ENCODE measurements around the gene SYT6. TPM values are rescaled to one million over a fixed set of nuclear protein-coding genes. Genes with fewer than 3 reads are reported as not detected.

SYT6 gene
- total RNA-seq, 2 experiments from 2014 or later = not detected

GRCh38 chr1:114089502-114090138 is 64.0 kb downstream of the SYT6 start:
- POLR2A ChIA-PET = no interaction called here

DNA sequence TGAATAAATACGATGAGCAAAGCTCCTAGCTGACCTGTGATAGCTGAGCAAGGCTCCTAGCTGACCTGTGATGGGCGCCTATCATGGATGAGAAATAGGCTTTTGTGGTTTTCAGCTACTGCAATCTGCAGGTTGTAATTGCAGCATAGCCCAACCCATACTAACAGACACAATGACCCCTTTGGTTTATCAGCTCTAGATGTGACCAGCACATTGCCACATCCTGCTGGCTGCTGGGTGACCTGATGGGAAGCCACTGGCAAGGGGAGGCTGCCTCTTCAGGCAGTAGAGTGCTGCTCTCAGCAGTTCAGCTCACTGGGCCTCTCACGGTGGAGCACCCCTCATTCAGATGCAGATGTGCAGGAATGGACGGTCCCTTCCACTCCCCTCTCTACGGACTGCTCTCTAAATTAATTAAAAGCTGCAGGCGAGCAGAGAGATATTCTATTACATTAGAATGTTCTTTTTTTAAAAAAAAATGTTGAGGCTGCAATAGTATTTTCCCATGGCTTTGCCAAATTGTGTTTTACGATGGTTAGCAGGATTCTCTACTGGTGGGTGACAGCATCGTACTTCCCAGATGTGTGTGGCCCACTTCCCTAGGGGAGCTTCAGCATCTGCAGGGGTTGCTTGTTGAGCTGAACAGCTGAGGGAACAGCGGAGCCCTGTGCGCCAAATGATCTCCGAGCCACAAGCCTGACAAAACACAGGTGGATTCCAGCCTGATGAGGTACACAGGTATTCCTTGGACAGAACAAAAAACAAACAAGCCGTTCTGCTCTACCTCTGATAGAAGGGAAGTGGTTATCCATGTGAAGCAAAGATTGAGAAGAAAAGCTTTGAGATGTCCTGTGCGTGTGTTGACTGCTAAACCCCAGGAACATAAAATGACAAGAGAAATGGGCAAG is 65.0 kb downstream of the SYT6 start:
- Mint-ChIP-seq H3K27ac (no peak overlapping the region), H3K4me1 (no peaks in the 10 kb centered on the region), H3K36me3 (ENCODE audit: low read depth) (no peaks in the 10 kb centered on the region), H3K9me3 (no peaks in the 10 kb centered on the region), H3K4me3 (no peak overlapping the region), H3K27me3 (peaks cover 29% of the 10 kb centered on the region)
- no peak for DNase-seq
- ChIA-PET POLR2A (no interaction called here), CTCF (no interaction called here)

More at GRCh38 chr1:114089502-114090138, 64.0 kb downstream of the SYT6 start:
- Mint-ChIP-seq H3K27me3 (peaks cover 22% of the 10 kb centered on the region), H3K9me3 (no peaks in the 10 kb centered on the region), H3K4me1 (no peaks in the 10 kb centered on the region), H3K36me3 (ENCODE audit: low read depth) (no peaks in the 10 kb centered on the region), H3K27ac (no peak overlapping the region), H3K4me3 (no peak overlapping the region)
- CTCF ChIA-PET = no interaction called here
- no peak for DNase-seq

- Mint-ChIP-seq H3K36me3 (ENCODE audit: low read depth) (no peaks in the 10 kb centered on the region), H3K4me1 (no peaks in the 10 kb centered on the region), H3K27me3 (peaks cover 26% of the 10 kb centered on the region), H3K27ac (no peak overlapping the region), H3K9me3 (no peaks in the 10 kb centered on the region), H3K4me3 (no peak overlapping the region)
- POLR2A ChIA-PET = no interaction called here
- CTCF ChIA-PET = no interaction called here
- no peak for DNase-seq
Measured at GRCh38 chr1:114087495-114087894, 66.2 kb downstream of the SYT6 start.

GRCh38 chr1:114086601-114087368 is 66.9 kb downstream of the SYT6 start:
- Mint-ChIP-seq H3K4me1 (no peaks in the 10 kb centered on the region), H3K27ac (no peak overlapping the region), H3K4me3 (no peak overlapping the region), H3K9me3 (no peaks in the 10 kb centered on the region), H3K36me3 (ENCODE audit: low read depth) (no peaks in the 10 kb centered on the region), H3K27me3 (peaks cover 24% of the 10 kb centered on the region)
- ChIA-PET POLR2A (no interaction called here), CTCF (no interaction called here)
- no peak for DNase-seq

DNA sequence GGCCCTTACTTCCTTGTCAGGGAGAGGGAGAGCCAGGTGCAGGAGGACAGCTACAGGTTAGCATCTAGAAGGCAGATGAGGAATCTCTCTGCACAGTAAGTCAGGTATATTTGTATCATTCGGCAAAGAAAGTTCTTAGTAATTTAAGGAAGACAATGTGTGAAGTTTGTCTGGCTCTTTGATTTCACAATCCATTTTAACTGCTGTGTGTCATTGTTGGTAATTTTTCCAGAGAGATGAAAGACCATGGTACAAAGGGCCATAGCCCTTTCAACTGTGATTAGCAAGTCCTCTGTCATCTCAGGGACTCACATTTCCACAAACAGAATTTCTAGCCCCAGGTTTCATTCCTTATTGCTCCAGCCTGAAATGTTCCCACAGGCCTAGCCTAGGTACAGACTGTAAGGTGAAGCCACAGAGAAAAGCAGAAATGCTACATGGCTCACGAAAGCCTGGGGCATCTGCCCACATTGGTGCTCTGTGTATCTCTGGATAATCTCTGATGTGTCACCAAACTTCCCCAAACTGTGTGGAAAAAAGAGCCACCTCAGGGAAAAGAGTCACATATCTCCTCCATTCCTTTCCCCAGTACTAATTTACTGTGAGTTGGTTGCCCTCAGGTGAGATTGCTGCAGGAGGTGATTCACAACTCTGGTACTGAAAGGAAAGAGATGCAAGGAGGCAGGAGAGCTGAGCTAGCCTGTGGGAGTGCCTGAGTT is 70.6 kb downstream of the SYT6 start:
- H3K9me3 Mint-ChIP-seq = no peaks in the 10 kb centered on the region
- H3K36me3 Mint-ChIP-seq (ENCODE audit: low read depth) = no peaks in the 10 kb centered on the region
- H3K4me3 Mint-ChIP-seq = no peak overlapping the region
- CTCF ChIA-PET = interaction anchor here (0.7 kb wide), 1 partner anchor 200 kb away, joined by 3 read pairs; no protein-coding TSS in a partner anchor
- H3K27me3 Mint-ChIP-seq = peaks cover 15% of the 10 kb centered on the region
- no peak overlapping the region for H3K27ac Mint-ChIP-seq
- peaks cover 1% of the 10 kb centered on the region for H3K4me1 Mint-ChIP-seq
- POLR2A ChIA-PET = no interaction called here
- no peak for DNase-seq

DNA sequence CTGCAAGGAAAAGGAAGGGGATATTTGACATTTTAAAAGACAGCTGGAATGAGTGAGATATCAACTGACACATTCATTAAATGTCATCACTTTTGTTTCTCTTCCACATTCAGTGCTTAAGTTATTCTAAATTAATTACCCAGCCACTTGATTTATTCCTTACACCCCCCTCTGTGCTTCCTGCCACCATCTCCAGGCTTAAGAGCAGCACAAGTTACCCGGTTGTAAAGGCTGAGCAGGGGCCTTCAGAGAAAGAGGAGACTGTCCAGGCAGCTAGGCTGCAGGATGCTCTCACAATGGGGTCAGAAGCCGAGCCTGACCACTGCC is 71.4 kb downstream of the SYT6 start:
- Mint-ChIP-seq H3K4me3 (no peak overlapping the region), H3K27me3 (peaks cover 11% of the 10 kb centered on the region), H3K9me3 (no peaks in the 10 kb centered on the region), H3K36me3 (ENCODE audit: low read depth) (no peaks in the 10 kb centered on the region), H3K4me1 (peaks cover 1% of the 10 kb centered on the region), H3K27ac (no peak overlapping the region)
- no peak for DNase-seq
- ChIA-PET CTCF (no interaction called here), POLR2A (no interaction called here)

DNA sequence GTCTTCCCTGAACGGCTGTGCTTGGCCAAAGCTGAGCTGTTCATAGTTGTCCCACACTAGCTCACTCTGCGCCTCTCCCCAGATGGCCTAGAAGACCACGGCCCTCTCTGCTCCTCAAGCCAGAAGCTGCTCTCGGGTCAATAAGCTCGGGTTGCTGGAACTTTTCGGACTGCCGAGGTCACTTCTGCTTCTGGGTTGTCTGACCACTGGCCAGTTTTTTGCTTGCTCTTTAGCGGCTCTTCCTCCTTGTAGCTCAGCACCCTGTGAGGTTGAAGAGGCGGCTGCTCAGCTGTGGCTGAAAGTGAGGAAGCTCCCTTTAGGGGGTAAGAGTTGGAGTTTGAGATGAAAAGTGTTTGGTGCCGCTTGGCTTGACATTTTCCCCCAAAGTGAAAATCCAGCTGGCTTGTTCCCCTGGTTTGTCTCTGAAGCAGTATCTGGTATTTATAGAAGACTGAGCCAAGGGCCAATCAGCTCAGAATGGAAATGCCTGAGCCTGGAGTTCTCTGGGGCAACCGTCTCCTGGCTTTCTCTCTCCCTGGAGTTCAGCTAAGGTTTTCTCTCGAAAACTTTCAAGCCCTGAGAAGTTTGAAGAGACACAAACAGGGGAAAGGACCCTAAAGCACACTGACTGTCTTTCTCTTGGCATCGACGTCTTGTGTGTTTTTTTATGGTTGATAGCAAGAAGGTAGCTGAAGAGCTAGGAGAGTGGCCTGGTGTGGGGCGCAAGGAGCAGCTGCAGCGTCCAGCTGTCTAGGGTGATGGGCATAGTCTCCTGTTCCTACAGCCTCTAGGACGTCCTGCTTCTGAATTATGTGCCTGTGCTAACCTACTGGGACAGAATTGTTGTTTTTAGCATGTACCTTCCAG is 72.0 kb downstream of the SYT6 start:
- Mint-ChIP-seq H3K36me3 (ENCODE audit: low read depth) (no peaks in the 10 kb centered on the region), H3K27ac (no peak overlapping the region), H3K4me3 (no peak overlapping the region), H3K4me1 (peaks cover 1% of the 10 kb centered on the region), H3K9me3 (no peaks in the 10 kb centered on the region), H3K27me3 (peaks cover 11% of the 10 kb centered on the region)
- ChIA-PET POLR2A (no interaction called here), CTCF (no interaction called here)
- DNase-seq = no peak

- peaks cover 11% of the 10 kb centered on the region for H3K27me3 Mint-ChIP-seq
- H3K9me3 Mint-ChIP-seq = no peaks in the 10 kb centered on the region
- peaks cover 5% of the 10 kb centered on the region for H3K4me1 Mint-ChIP-seq
- ChIA-PET CTCF (interaction anchor here (0.7 kb wide), 1 partner anchor 26 kb away, joined by 3 read pairs; no protein-coding TSS in a partner anchor), POLR2A (no interaction called here)
- H3K36me3 Mint-ChIP-seq (ENCODE audit: low read depth) = no peaks in the 10 kb centered on the region
- no peak overlapping the region for H3K27ac Mint-ChIP-seq
- no peak for DNase-seq
- H3K4me3 Mint-ChIP-seq = no peak overlapping the region
Measured at GRCh38 chr1:114080511-114081436, 72.9 kb downstream of the SYT6 start.

DNA sequence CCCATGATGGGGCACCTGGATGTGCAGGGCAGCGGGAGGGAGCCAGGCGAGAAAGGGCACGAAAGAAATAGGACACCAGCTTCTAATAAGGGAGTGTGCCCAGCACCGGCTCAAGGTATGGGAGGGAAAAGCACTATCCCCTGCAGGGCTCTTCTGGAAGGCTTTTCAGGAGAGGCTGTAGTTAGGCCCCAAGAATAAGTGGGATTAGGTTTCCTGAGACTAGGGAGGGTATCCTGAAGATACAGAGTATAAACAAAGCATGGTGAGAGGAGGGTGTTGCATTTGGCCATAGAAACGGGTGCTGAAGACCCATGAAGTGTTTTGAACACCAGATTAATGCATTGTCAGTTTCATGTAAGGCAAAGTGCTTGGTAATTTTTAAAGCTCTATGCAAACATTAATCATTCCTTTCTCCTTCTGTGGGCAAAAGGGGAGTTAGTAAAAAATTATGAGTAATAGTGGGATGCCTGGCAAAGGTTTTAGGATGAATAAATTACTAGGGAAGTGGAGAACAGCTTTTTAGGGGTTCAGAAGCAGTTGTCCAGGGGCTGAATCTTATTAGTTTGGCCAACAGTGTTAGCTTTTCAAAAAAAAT is 74.0 kb downstream of the SYT6 start:
- CTCF ChIA-PET = interaction anchor here (0.7 kb wide), 1 partner anchor 56 kb away, joined by 4 read pairs; no protein-coding TSS in a partner anchor
- Mint-ChIP-seq H3K4me1 (peaks cover 8% of the 10 kb centered on the region), H3K27me3 (peaks cover 7% of the 10 kb centered on the region), H3K4me3 (no peak overlapping the region), H3K36me3 (ENCODE audit: low read depth) (no peaks in the 10 kb centered on the region), H3K27ac (no peak overlapping the region), H3K9me3 (no peaks in the 10 kb centered on the region)
- DNase-seq = no peak
- POLR2A ChIA-PET = no interaction called here

DNA sequence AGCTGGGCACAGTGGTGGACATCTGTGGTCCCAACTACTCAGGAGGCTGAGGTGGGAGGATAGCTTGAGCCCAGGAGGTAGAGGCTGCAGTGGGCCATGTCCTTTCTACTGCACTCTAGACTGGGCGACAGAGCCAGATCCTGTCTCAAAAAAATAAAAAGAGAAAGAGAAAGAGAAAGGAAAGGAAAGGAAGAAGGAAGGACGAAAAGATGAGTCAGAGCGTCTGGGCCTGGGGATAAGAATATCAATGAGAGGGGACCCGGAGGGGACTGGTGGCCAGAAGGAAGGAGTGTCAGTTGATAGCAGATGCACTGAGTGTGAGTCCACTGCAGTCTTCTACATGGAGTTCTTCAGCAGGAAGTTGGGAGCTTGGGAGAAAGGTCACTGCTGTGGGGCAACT is 75.6 kb downstream of the SYT6 start:
- no peak overlapping the region for H3K4me3 Mint-ChIP-seq
- no peak for DNase-seq
- peaks cover 3% of the 10 kb centered on the region for H3K27me3 Mint-ChIP-seq
- ChIA-PET POLR2A (no interaction called here), CTCF (no interaction called here)
- H3K9me3 Mint-ChIP-seq = peaks cover 4% of the 10 kb centered on the region
- H3K36me3 Mint-ChIP-seq (ENCODE audit: low read depth) = no peaks in the 10 kb centered on the region
- H3K27ac Mint-ChIP-seq = no peak overlapping the region
- H3K4me1 Mint-ChIP-seq = peaks cover 8% of the 10 kb centered on the region

- peaks cover 8% of the 10 kb centered on the region for H3K4me1 Mint-ChIP-seq
- peaks cover 12% of the 10 kb centered on the region for H3K9me3 Mint-ChIP-seq
- ChIA-PET POLR2A (no interaction called here), CTCF (no interaction called here)
- H3K27ac Mint-ChIP-seq = no peak overlapping the region
- no peak for DNase-seq
- H3K4me3 Mint-ChIP-seq = no peak overlapping the region
- H3K36me3 Mint-ChIP-seq (ENCODE audit: low read depth) = no peaks in the 10 kb centered on the region
- peaks cover 3% of the 10 kb centered on the region for H3K27me3 Mint-ChIP-seq
Measured at GRCh38 chr1:114077188-114077587, 76.5 kb downstream of the SYT6 start.

All from activated CD4-positive, alpha-beta memory T cell treated with anti-CD3 and anti-CD28 coated beads, Interleukin-2, amount 10 ng/mL, durations not matched to agents 7 days and 5 days (primary cell).